Endothelial cell (in vitro differentiated cells): Measurements from ENCODE around the gene MREG. TPM values are rescaled to one million over a fixed set of nuclear protein-coding genes. Genes with fewer than 3 reads are reported as not detected.

Experiments
- DNase-seq: peaks from one replicate; pipeline ENCODE4 v3.0.0; 2021; ENCODE audit warnings: low spot score
- H3K27ac Mint-ChIP-seq: one replicate; pipeline ENCODE4 v1.8.0; 2021; ENCODE audit warnings: mixed read lengths, inconsistent platforms; ENCODE audit not compliant: unreplicated experiment
- H3K27me3 Mint-ChIP-seq: one replicate; pipeline ENCODE4 v1.8.0; 2021; ENCODE audit warnings: mild to moderate bottlenecking, moderate library complexity, mixed read lengths, inconsistent platforms; ENCODE audit not compliant: unreplicated experiment
- H3K36me3 Mint-ChIP-seq: one replicate; pipeline ENCODE4 v1.8.0; 2021; ENCODE audit warnings: mild to moderate bottlenecking, low read depth, mixed read lengths, inconsistent platforms; ENCODE audit not compliant: unreplicated experiment
- H3K4me1 Mint-ChIP-seq: one replicate; pipeline ENCODE4 v1.8.0; 2021; ENCODE audit warnings: mild to moderate bottlenecking, mixed read lengths, inconsistent platforms; ENCODE audit not compliant: unreplicated experiment
- H3K4me3 Mint-ChIP-seq: one replicate; pipeline ENCODE4 v1.8.0; 2021; ENCODE audit warnings: mild to moderate bottlenecking, mixed read lengths, inconsistent platforms; ENCODE audit not compliant: unreplicated experiment
- H3K9me3 Mint-ChIP-seq: one replicate; pipeline ENCODE4 v1.8.0; 2021; ENCODE audit warnings: mixed read lengths, inconsistent platforms; ENCODE audit not compliant: unreplicated experiment
- CTCF ChIP-seq: fragments of 200-600 bp; sonication (generic); IDR thresholded peaks from one replicate; pipeline ENCODE4 v1.5.0; 2021; ENCODE audit warnings: antibody characterized with exemption; ENCODE audit not compliant: unreplicated experiment
- total RNA-seq: library from RNA; stranded (reverse); fragmentation: NEBNext Ultra II Directional; extraction: Animal tissue kit (Norgen Biotek cat#: 25700); gene quantifications from one replicate; pipeline ENCODE4 v1.2.1, GENCODE V29; 2021; ENCODE audit not compliant: unreplicated experiment

Gene MREG
- total RNA-seq, 1 donor from 2014 or later, result 26.1 TPM

- H3K9me3 Mint-ChIP-seq, result no peaks in the 10 kb centered on the region
- no peak overlapping the region for H3K4me3 Mint-ChIP-seq
- no peak for TF ChIP-seq CTCF
- no peak for DNase-seq
- no peaks in the 10 kb centered on the region for H3K27me3 Mint-ChIP-seq
- peaks cover 5% of the 10 kb centered on the region for H3K4me1 Mint-ChIP-seq
- H3K36me3 Mint-ChIP-seq, result peaks cover 6% of the 10 kb centered on the region
- H3K27ac Mint-ChIP-seq, result peak overlapping the region; percentile 31
Measured at GRCh38 chr2:216044883-216045486, 31.6 kb upstream of the MREG start.

GRCh38 chr2:216043949-216044348 lies 30.6 kb upstream of the MREG start:
- Mint-ChIP-seq H3K27me3 (no peaks in the 10 kb centered on the region), H3K4me1 (peaks cover 7% of the 10 kb centered on the region), H3K9me3 (no peaks in the 10 kb centered on the region), H3K27ac (no peak overlapping the region), H3K4me3 (no peak overlapping the region), H3K36me3 (peaks cover 6% of the 10 kb centered on the region)
- TF ChIP-seq CTCF, result no peak
- no peak for DNase-seq

GRCh38 chr2:216041438-216041837 lies 28.1 kb upstream of the MREG start:
- no peak for TF ChIP-seq CTCF
- H3K9me3 Mint-ChIP-seq, result no peaks in the 10 kb centered on the region
- H3K27me3 Mint-ChIP-seq, result no peaks in the 10 kb centered on the region
- peaks cover 7% of the 10 kb centered on the region for H3K4me1 Mint-ChIP-seq
- no peak overlapping the region for H3K4me3 Mint-ChIP-seq
- H3K36me3 Mint-ChIP-seq, result peaks cover 6% of the 10 kb centered on the region
- H3K27ac Mint-ChIP-seq, result no peak overlapping the region
- DNase-seq, result no peak

- Mint-ChIP-seq H3K4me1 (peaks cover 7% of the 10 kb centered on the region), H3K4me3 (no peak overlapping the region), H3K27ac (no peak overlapping the region)
Measured at GRCh38 chr2:216039918-216040317, 26.6 kb upstream of the MREG start.

More at GRCh38 chr2:216039918-216040317, 26.6 kb upstream of the MREG start:
- Mint-ChIP-seq H3K9me3 (no peaks in the 10 kb centered on the region), H3K27me3 (peaks cover 4% of the 10 kb centered on the region), H3K36me3 (peaks cover 9% of the 10 kb centered on the region)
- no peak for TF ChIP-seq CTCF
- DNase-seq, result no peak
